Measurements from ENCODE around the gene PSMA8.

DNA sequence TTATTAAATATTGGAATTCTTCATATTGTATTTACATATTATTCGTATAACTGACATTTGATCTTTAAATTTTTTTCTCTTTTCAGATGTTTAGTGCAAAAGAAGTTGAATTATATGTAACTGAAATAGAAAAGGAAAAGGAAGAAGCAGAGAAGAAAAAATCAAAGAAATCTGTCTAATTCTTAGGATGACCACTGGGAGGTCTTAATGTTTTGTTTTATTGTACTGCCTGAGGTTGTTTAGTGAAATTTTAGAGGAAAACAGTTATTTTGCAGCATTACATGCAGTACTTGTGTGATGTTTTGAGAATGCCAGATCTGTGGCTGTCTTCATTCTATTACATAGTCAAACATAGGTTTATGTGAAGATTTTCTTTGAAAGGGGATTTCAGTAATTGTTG is 58.6 kb downstream of the PSMA8 start:
- TF ChIP-seq CTCF (IDR thresholded peaks at IDR 0.05) (no peak), POLR2A (IDR thresholded peaks at IDR 0.05) (no peak)
